NOMO-1 treated with DMSO at 0.1 percent for 48 hours (cell line): ENCODE data around the gene NEO1.

Experiments
- DNase-seq: peaks from one replicate; lab custom pipeline; 2025; ENCODE audit not compliant: unreplicated experiment; lab: John Stamatoyannopoulos, UW

The NEO1 gene

DNA sequence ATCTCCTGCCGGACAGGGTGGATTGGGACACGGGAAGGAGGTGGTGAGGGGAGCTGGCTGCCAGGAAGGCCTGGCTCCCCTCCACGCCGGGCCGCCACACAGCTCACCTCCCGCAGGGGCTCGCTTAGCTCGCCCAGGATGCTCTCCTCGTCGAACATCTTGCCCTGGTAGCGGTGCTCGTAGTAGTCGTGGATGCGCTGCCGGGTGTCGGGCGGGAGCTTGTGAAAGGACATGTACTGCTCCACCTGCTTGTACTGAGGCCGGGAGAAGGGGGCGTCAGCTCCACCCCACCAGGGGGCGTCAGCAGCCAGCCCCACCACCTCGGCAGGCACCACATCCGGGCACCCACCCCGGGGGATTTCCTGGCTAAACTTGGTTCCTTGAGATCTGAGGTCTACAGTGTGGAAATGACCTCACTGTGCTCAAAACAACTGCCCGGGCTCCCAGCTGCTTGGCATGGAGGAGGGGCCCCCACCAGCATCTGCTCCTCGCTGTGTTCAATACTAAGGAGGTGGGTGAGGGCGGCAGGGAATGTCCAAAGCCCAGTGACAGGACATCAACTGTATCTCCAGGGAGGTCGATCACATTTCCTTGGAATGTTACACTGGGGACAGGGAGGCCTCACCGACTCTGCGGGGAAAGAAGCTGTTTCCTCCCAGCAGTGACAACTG lies 273.1 kb downstream of the NEO1 start:
- DNase-seq = no peak

DNA sequence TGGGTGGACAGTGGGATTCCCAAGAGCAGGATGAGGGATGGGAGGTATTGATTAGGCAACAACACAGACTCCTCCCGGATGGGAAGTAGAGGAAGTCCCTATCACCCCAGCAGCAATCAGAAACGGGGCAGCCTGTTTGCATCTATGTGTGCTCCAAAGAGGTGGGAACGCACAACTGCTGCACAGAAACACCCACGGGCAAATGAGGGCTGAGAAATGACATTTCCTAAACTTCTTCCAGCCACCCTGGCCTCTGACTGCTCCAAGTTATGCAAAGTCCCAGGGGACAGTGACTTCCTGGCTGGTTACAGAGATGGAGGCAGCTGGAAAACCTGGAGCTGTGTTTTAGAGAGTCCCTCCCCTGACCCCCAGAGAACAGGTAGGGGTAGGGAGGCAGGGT lies 273.9 kb downstream of the NEO1 start:
- no peak for DNase-seq

DNA sequence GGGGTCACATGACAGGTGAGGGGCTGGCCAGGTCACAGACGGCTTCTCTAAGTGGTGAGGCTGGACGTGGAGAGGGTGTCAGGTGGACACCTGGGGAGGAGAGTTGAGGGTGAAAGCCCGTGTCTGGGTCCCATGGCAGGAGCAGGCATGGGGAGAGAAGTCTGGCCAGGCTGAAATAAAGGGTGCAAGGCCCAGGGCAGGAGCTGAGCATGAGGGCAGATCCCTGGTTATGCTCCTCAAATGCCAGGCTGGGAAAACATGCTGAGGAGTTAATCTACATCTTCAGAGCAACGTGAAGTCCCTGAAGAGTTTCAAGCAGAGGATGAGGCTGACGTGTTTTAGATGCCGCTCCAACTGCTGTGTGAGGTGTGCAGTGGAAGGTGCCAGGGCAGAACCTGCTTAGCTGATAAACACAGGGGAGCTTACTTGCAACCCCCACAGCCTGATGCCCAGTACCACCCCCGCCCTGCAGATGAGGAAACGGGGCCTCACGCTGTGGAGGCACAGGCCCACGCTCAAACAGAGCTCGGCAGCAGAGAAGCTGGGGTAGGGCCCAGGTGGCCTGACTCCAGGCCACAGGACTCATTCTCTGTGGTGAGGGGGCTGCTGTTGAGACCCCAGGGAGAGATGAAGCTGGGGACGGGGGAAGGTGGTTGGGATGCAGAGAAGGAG lies 276.0 kb downstream of the NEO1 start:
- DNase-seq = no peak

DNA sequence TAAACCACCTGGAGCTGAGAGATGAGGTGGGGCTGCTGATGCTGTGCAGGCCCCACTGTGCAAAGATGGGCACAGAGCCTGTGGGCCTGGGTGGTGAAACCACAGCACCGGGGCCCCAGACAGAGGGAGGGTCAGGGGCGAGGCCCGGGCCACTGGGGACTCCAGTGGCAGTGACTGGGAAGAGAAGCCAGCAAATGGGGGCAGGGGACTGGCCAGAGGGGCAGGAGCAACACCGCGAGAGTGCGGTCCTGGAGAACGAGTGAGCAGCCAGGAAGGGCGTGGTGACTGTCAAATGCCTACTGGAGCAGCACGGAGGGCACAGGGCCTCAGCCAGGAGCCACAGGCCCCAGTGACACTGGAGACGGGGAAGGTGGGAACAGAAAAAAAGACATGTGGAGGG lies 276.7 kb downstream of the NEO1 start:
- no peak for DNase-seq

DNA sequence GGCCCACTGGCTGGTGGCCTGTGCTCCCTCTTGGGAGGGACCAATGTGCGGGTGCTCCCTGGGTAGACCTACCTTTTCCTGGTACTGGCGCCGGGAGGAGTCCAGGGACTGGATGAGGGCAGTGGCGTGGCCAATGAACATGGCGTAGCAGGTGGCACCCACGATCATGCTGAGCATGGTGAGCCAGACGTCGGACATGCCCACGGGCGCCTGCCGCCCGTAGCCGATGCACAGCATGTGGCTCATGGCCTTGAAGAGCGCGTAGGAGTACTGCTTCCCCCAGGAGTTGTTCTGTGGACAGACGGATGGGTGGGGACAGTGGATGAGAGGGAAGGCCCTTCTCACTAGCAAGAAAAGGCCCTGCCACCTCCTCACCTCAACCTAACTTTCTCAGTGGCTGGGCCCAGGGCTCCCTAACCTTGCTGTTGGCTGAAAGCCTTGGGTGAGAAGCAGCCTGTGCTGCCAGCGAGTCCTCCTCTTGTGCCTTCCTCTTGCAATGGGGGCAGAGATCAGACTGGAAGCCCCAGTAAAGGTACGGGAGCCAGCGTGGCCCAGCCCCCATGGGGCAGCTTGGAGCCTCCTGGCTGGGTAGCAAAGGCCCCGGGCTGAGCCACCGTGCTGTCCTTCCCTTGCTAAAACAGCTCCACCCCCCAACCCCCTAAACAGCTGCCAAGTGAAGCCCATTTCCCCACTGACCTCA lies 277.4 kb downstream of the NEO1 start:
- no peak for DNase-seq

DNA sequence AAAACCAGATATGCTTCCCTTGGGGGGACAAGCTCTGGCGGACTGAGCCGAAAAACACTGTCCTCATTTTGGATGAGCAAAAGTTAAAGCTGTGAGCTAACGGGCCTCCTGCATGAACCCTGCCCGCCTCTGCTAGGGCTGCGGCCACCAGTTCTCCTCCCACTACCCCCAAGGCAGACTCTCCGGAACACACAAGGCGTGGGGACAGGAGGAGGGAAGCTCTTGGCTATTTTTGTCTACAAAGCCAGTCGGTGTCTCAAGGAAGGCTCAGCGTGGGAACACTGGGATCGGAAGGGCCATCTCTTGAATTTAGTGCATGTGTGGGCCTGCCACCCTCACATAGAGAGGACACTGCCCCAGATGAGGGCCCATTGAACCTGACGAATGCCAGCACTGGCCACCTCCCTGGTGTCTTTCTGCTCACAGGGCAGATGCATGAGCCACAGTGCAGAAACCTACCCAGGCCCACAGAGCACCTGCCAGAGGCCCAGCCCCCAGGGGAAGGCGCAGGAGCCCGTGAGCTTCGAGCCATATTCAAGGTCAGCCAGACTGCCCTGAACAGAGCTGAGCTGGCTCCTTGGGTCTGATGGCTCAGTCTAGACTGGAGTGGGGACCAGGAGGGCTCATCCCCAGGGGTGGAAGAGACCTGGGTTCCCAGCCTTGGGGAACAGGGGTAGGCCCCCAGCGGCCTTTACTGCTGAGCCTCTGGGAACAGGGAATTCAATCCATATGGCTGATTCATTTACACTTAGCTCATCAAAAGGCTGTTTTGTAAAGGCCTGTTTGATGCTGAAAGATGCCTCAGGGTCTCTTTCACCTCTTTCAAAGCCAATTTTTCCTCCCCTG lies 278.2 kb downstream of the NEO1 start:
- no peak for DNase-seq

DNA sequence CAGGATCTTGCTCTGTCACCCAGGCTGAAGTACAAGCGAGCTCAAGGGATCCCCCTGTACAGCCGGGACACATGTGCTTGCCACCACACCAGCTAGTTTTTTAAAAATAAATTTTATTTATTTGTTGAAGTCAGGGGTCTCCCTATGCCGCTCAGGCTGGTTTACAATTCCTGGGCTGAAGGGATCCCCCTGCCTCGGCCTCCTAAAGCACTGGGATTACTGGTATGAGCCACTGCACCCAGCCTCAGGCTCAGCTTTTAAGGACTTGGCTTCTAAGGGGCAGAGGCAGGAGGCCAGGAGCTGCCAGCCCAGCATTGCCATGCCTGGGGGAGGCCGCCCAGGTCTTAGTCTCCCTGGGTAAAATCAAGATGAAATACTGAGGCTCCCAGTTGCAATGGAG lies 279.2 kb downstream of the NEO1 start:
- no peak for DNase-seq

DNA sequence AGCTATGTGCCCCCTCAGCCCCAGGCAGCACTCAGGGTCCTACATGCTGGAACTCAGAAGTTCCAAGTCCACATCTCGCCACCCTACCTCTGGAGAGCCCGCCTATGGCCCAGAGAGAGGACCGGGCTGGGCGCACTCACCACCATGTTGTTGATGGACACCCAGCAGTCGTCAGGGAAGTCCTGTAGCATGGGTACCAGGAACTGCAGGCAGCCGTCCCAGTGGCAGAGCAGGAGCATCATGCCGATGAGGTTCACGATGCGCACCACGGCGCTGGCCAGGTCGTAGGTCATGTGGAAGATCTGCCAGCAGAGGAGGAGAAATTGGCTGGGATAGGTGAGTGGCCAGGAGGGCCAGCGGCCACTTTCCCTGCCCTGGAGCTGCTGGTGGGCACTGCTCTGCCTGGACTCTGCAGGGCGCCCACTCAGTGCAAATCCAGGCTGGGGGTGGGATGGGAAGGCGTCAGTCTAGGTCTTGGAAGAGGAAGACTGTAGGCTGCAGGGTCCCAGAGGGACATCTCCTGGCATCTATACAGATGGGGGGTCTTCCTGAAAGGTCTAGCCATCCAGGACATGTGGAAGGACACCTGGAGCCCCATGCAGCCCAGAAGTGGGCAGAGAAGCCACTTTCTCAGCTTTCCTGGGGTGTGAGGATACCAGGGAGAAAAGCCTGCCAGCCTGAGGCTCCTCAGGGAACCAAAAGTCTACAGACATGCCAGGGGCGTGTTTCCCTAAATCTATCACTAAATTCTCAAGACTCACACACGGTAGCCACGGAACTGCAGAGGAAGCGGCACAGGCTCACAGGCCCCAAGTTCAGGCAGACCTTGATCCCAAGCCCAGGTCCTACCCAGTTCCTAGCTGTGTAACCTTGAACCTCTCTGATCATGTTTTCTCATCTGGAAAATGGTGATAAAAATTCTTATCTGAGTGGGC lies 280.0 kb downstream of the NEO1 start:
- DNase-seq = no peak

DNA sequence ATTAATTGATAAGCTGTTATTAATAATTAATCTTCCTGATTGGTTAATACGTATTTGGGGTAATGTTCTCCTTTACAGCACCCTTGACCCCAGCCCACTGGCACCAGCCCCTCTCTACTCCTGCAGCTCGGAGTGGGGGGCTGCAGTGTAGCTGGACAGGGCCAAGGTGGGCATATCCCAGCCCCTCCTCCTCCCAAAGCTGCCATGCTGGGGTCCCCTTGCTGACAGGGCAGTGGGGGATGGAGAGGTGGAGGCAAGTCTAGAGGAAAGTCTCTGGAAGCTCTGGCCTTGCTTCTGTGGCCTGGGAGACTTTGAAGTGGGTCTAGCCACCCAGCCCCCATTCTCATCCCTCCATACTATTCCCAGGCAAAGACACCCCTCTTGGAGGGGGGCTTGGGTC lies 280.7 kb downstream of the NEO1 start:
- no peak for DNase-seq

DNA sequence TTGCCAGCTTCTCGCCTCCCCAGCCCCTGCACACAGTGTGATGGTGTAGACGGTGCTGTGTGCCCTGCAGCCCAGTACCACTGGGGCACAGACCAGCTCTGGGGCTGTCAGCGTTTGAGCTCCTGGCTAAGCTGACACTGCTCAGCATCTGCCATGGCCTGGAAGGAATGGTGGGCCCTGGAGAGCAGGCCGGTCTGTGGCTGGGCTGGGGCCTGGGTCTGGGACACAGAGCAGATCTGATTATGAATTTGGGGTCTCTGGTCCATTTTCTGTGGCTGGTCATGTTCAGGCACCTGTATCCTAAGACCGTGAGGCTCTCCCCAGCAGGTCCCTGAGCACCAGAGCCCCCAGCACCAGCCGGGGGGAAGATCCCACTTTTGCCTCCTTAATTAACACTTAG lies 281.8 kb downstream of the NEO1 start:
- DNase-seq = no peak

DNA sequence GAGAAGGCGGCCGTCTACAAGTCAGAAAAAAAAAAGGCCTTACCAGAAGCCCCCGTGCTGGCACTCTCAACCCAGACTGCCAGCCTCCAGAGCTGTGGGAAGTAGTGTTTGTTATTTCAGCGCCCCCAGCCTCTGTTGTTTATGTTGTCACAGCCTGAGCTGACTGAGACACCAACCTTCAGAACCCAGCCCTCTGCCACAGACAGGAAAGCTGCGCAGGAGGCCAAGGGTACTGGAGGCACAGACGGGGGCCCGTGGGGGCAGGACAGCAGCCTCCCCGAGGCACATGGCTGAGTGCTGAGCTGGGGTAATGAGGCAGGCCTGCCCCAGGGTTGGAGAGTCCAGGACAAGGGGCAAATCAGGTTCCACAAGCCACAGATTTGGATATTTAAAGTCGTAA lies 282.8 kb downstream of the NEO1 start:
- DNase-seq = no peak

DNA sequence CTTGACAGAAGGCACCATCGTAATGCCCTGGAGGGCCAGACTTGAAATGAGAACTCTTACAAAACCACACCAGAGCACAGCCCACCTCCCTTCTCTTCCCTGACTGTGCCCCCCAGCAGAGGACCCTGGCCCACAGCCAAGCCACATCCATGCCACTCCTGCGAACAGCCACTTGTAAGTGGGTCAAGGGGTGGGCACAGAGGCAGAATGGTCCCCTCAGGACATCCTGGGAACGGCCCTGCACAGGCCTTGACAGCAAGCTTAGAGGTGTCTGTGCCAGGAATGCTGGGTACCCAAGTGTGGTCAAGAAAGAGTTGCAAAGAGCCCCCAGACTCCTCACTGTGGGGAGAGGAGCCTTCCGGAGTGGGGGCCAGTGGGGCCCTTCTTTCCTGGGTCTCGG lies 283.2 kb downstream of the NEO1 start:
- DNase-seq = no peak

DNA sequence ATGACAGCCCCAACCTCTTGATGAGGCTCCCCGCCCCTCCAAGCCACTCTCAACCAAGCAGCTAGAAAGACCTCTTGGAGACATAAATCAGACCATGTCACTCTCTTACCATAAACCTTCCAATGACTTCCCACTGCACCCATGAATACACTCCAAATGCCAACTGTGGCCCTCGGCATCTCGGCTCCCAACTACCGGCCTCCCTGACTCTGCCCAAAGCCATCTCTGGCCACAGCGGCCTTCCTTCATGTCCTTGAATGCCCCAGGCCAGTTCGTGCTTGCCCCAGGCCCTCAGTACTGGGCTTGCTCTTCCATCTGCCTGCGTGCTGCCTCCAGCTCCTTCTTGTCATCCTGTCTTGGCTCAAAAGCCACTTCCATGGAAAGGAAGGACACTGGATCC lies 284.5 kb downstream of the NEO1 start:
- no peak for DNase-seq

DNA sequence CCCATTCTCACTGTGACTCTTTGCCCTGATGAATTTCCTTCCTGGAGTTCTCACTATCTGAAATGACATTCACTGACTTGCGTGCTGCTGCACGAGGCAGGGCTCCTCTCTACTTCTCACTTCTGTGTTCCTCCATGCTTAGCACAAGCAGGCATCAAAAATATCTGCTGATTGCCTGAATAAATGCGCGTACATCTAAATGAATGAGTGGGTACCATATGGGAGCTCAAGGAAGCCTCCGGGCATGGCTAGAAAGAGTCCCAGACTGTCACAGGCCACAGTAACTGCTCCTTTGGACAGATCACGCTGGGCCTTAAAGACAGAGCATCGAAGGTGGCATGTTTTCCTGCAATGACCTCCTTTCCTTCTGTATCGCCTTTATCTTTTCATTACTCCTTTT lies 284.9 kb downstream of the NEO1 start:
- DNase-seq = no peak

DNA sequence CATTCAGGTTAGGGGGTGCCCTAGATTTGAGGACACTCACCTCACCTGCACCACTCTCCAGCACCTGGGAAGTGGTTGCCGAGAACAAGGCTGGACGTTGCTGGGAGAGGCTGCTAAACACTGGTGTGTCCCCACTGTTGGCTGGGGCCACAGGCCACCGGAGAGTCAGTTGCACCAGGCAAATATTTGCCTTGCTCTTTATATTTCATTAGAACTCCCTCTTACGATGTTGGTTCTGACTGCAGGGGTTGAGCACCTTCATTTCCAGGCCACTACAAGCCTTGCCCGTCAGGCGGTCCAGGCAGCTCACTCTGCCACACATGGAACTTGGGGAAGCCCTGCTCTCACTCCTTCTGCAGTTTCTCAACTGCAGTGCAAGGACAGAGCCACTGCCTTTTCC lies 285.8 kb downstream of the NEO1 start:
- no peak for DNase-seq

DNA sequence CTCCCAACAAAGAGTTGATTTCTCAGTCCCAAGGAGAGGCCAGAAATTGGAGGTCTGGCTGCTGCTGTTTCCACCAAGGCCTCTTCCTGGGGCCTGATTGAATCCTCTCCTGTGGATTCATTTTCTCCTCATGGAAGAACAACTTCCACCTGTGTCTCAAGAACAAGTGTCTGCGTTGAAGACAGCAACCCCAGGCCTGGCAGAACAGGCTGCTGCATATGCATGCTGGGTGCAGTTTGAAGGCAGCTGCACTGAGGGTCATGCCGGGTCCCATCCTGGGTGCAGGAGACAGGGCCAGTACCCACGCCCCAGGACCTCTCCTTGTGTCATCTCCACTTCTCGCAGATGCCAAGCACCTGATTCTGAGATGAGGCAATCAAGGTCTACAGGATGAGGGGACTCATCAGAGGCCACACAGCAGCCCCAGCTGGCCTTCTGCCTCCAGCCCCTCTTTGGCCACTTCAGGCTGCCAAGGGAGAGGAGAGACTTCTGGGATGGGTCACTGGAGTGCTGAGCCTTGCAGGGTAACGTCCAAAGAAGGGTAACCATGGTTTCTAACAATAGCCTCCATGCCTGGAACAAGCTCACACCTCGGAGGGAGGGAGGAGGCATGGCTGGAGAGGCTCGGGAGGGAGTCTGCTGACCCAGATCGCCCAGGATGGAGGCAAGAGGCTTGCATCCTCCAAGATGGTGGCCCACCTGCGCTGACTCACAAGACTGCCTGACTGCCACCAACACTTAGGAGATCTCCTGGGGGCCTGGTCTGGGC lies 286.5 kb downstream of the NEO1 start:
- DNase-seq = no peak

DNA sequence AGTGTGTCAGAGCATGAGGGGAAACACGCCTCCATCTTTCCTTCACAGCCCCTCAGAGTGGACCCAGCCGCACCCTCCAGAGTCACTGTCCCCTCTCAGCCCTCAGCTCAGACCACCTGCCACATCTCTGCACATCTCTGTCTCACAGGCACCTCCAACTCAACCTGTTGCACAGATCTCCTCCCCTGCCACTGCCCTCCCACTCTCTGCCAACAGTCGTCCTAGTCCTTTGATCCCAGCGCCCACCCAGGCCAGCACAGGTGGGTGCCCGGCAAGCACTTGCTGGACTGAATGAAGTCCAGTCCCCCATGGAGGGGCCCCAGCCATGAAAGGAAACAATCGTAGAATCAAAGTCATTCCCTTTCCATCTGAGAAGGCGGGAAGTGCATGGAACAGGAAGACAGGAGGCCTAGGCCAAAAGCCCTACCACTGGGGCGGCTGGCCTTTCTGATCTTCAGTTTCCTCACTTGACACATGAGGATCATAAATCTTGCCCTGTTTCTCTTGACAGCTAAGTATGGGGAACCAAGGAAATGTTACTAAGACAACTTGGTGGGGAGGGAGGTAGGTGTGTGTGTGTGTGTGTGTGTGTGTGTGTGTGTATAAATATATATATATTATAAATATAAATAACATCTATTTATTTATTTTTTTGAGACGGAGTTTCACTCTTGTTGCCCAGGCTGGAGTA lies 288.4 kb downstream of the NEO1 start:
- no peak for DNase-seq

DNA sequence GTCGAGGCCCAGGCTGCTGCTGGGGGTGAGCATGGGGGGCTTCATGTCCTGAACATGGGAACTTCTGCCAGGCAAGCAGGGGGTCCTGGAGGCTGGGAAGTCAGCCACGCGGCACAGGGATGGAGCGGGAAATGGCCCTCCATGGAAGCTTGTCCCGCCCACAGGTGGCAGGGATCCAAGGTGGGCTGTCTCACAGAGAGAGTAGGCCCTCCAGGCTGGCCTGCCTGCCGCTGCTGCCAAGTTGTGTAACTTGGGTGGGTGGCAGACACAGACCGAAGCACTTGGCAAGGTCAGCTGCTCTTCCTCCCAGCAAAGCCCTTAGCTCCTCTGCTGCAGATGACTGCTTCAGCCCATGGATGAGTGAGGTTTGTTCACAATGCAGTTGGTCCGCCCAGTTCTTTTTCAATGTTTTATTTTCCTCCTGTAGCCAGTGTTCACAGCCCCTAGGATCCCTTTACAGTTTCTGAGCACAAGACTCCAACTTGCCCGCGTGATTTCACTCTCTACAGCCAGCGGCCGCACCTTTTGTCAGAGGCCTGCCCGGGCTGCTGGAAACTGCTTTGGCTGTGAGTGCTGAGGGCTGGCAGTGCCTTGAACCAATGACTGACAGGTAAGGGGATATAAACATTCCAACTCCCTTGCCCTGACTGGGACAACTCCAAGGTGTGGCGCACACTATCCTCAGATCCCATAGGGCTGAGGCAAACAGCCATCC lies 289.8 kb downstream of the NEO1 start:
- no peak for DNase-seq

DNA sequence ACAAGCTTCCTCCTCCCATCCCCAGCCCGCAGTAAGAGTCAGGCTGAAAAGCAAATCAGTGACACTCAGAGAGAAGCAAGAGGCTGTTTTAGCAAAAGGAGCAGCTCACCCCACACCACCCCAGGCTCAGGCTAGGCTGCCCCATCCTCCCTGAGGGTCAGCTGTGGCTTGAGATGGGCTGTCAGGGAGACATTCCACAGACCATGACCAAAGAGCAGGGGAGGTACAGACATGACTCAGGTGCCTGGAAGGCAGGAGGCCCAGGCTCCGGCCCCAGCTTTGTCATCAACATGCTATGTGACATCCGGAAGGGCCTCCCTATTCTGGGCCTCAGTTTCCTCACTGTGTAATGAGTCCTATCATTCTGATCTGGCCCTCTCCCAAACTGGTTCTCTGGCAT lies 291.8 kb downstream of the NEO1 start:
- DNase-seq = no peak
